IMR-90 (cell line): ENCODE measurements around the gene CDKN2A.

Experiments used
- MAFK ChIP-seq: IDR thresholded peaks from 2 replicates; pipeline ENCODE4 v1.6.1; 2012; ENCODE audit warnings: low read depth, low read length, improper control_type of control experiment
- POLR2A ChIP-seq: IDR thresholded peaks from 2 replicates; pipeline ENCODE4 v1.6.1; 2012; ENCODE audit warnings: mild to moderate bottlenecking, low read depth, low read length
- RAD21 ChIP-seq: IDR thresholded peaks from 2 replicates; pipeline ENCODE4 v1.6.1; 2012; ENCODE audit warnings: low read length, improper control_type of control experiment
- TF ChIP-seq, protein P1 (sequence below): conservative IDR thresholded peaks from 2 replicates; pipeline ENCODE4 v1.5.1; 2012; ENCODE audit warnings: mild to moderate bottlenecking, low read depth, low read length, improper control_type of control experiment

DNA sequence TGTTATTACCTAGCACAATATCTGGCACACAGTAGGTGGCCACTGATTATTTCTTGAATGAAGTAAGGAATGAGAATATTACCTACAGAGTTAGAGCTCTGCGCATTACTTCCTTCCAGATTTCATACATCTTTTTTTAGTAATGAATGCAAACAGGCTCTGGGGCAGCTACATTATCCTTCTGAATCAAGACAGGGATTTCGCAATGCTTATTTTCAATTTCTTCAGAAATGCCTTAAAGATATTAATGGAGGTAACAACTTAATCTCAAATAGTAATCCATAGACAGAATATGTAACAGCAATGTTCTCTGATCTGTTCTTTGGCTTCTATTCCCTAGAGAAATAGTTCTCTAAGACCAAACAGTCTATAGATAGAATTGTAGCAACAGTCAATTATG lies 32.6 kb downstream of the CDKN2A start:
- TF ChIP-seq POLR2A, result no peak
- TF ChIP-seq, protein P1, sequence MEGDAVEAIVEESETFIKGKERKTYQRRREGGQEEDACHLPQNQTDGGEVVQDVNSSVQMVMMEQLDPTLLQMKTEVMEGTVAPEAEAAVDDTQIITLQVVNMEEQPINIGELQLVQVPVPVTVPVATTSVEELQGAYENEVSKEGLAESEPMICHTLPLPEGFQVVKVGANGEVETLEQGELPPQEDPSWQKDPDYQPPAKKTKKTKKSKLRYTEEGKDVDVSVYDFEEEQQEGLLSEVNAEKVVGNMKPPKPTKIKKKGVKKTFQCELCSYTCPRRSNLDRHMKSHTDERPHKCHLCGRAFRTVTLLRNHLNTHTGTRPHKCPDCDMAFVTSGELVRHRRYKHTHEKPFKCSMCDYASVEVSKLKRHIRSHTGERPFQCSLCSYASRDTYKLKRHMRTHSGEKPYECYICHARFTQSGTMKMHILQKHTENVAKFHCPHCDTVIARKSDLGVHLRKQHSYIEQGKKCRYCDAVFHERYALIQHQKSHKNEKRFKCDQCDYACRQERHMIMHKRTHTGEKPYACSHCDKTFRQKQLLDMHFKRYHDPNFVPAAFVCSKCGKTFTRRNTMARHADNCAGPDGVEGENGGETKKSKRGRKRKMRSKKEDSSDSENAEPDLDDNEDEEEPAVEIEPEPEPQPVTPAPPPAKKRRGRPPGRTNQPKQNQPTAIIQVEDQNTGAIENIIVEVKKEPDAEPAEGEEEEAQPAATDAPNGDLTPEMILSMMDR, result no peak
- TF ChIP-seq RAD21, result no peak
- no peak for TF ChIP-seq MAFK
